K562 (cell line): ENCODE measurements around the gene SLC7A5. TPM values are rescaled to one million over a fixed set of nuclear protein-coding genes. Genes with fewer than 3 reads are reported as not detected.
A peak's percentile ranks its signal among the peaks of the same experiment; 100 is the strongest.

Source experiments
- C11orf30 ChIP-seq: fragments of 450-650 bp; IDR thresholded peaks from 2 replicates; pipeline ENCODE4 v1.6.1; 2016; ENCODE audit warnings: low read depth, mild to moderate bottlenecking
- CBX2 ChIP-seq: fragments of 200-600 bp; sonication (generic); IDR thresholded peaks from one replicate; pipeline ENCODE4 v1.6.1; 2012; ENCODE audit warnings: mild to moderate bottlenecking, low read length, inconsistent platforms; ENCODE audit not compliant: insufficient read depth, poor library complexity, severe bottlenecking
- CHD4 ChIP-seq: fragments of 200-600 bp; sonication (generic); IDR thresholded peaks from 3 replicates; pipeline ENCODE4 v1.6.1; 2012; ENCODE audit warnings: low read depth, mild to moderate bottlenecking, mixed read lengths, low read length, inconsistent platforms; ENCODE audit not compliant: insufficient read depth, insufficient replicate concordance, poor library complexity, severe bottlenecking
- DACH1 ChIP-seq: fragments of 450-650 bp; IDR thresholded peaks from 2 replicates; pipeline ENCODE4 v1.6.1; 2018; ENCODE audit not compliant: partially characterized antibody
- DDX20 ChIP-seq: fragments of 450-650 bp; IDR thresholded peaks from 2 replicates; pipeline ENCODE4 v1.6.1; 2016; ENCODE audit warnings: missing genetic modification characterization, low read depth, mild to moderate bottlenecking, missing compliant biosample characterization, moderate library complexity
- DPF2 ChIP-seq: fragments of 450-650 bp; IDR thresholded peaks from 2 replicates; pipeline ENCODE4 v1.6.1; 2016
- ESRRB ChIP-seq: fragments of 250-450 bp; sonication (Bioruptor Pico); IDR thresholded peaks from 2 replicates; pipeline ENCODE4 v1.5.0; 2020; ENCODE audit warnings: mild to moderate bottlenecking, moderate library complexity, borderline replicate concordance
- ETV1 ChIP-seq: fragments of 450-650 bp; conservative IDR thresholded peaks from 2 replicates; pipeline ENCODE4 v1.6.1; 2016; ENCODE audit warnings: missing genetic modification characterization, control low read depth, low read depth, missing compliant biosample characterization
- KAT2B ChIP-seq: IDR thresholded peaks from one replicate; pipeline ENCODE4 v1.6.1; 2012; ENCODE audit warnings: low read depth, mild to moderate bottlenecking, control low read depth, inconsistent platforms, low read length, moderate library complexity
- KDM2B ChIP-seq: fragments of 250-450 bp; sonication (Bioruptor Pico); IDR thresholded peaks from 2 replicates; pipeline ENCODE4 v1.8.0; 2021; ENCODE audit warnings: mild to moderate bottlenecking, moderate library complexity
- LEF1 ChIP-seq: fragments of 450-650 bp; IDR thresholded peaks from 2 replicates; pipeline ENCODE4 v1.6.1; 2016; ENCODE audit warnings: mild to moderate bottlenecking
- MAFF ChIP-seq: IDR thresholded peaks from 2 replicates; pipeline ENCODE4 v1.6.1; 2012; ENCODE audit warnings: low read length, improper control_type of control experiment
- MAZ ChIP-seq, 2 experiments: fragments of 450-650 bp in 1 of 2; sonication (generic) in 1 of 2; formaldehyde crosslinking; IDR thresholded peaks in 1 of 2; conservative IDR thresholded peaks in 1 of 2; 2 replicates each; pipeline versions ENCODE4 v1.4.0 to v1.5.0; 2020; ENCODE audit warnings: mild to moderate bottlenecking in 1 of 2, missing genetic modification reagents in 1 of 2
- NELFE ChIP-seq: IDR thresholded peaks from 2 replicates; pipeline ENCODE4 v1.6.1; 2011; ENCODE audit warnings: mild to moderate bottlenecking; ENCODE audit not compliant: insufficient read depth, insufficient read length
- NEUROD1 ChIP-seq: fragments of 150-350 bp; IDR thresholded peaks from 2 replicates; pipeline ENCODE4 v1.6.1; 2014; ENCODE audit warnings: borderline replicate concordance, low read length, low read depth; ENCODE audit not compliant: partially characterized antibody
- NFYB ChIP-seq: IDR thresholded peaks from 2 replicates; pipeline ENCODE4 v1.6.1; 2011; ENCODE audit warnings: mild to moderate bottlenecking, moderate library complexity; ENCODE audit not compliant: insufficient read length; ENCODE audit errors: extremely low read depth
- PHF20 ChIP-seq: fragments of 450-650 bp; IDR thresholded peaks from 2 replicates; pipeline ENCODE4 v1.6.1; 2018; ENCODE audit not compliant: partially characterized antibody
- RAD51 ChIP-seq: fragments of 450-650 bp; IDR thresholded peaks from 2 replicates; pipeline ENCODE4 v1.7.1; 2016; ENCODE audit warnings: low read depth, mild to moderate bottlenecking, borderline replicate concordance
- RFX1 ChIP-seq: fragments of 450-650 bp; IDR thresholded peaks from 2 replicates; pipeline ENCODE4 v1.6.1; 2016; ENCODE audit warnings: mild to moderate bottlenecking, moderate library complexity
- SRF ChIP-seq, 2 experiments: fragments of 250-450, 450-650 bp in 1 of 2; sonication (Bioruptor Pico) in 1 of 2; sonication (generic) in 1 of 2; formaldehyde crosslinking; IDR thresholded peaks; 2 replicates each; pipeline versions ENCODE4 v1.5.0 to v1.5.1; 2020 to 2022; ENCODE audit warnings: mild to moderate bottlenecking in 1 of 2, missing genetic modification reagents in 1 of 2
- TAF1 ChIP-seq: IDR thresholded peaks from 2 replicates; pipeline ENCODE4 v1.6.1; 2011; ENCODE audit warnings: mild to moderate bottlenecking, low read length, moderate library complexity; ENCODE audit not compliant: insufficient read depth, control insufficient read depth, severe bottlenecking; ENCODE audit errors: extremely low read depth
- ZNF23 ChIP-seq: fragments of 250-450 bp; sonication (Bioruptor Pico); IDR thresholded peaks from 2 replicates; pipeline ENCODE4 v1.4.0; 2020; ENCODE audit warnings: mild to moderate bottlenecking
- polyA plus RNA-seq, 8 experiments: library from polyadenylated mRNA; depleted of rRNA in 4 of 8; stranded (reverse) in 5 of 8; unstranded in 3 of 8; fragments of >200 nt; fragmentation: Nextera tagmentation in 2 of 8; fragmentation: Illumina TruSeq in 1 of 8; extraction: Ambion mirVana in 2 of 8; extraction: Trizol in 1 of 8; gene quantifications; 2 replicates each; pipeline versions ENCODE4 v1.2.1 to v1.2.3, GENCODE V29; 2011 to 2014; ENCODE audit warnings: inconsistent platforms in 1 of 8, missing spikeins in 1 of 8
- total RNA-seq, 7 experiments: library from RNA; depleted of rRNA in 6 of 7; stranded (reverse); fragments of >200 nt in 6 of 7; fragmentation: Illumina TruSeq in 2 of 7; extraction: Trizol in 2 of 7; gene quantifications; 2 replicates each; pipeline versions ENCODE4 v1.2.1 to v1.2.3, GENCODE V29; 2011 to 2021; ENCODE audit warnings: low replicate concordance in 1 of 7
- TF ChIP-seq, protein P1 (sequence below): IDR thresholded peaks from 2 replicates; pipeline ENCODE4 v1.6.1; 2011; ENCODE audit not compliant: insufficient read length; ENCODE audit errors: extremely low read depth
- TF ChIP-seq, protein P2 (sequence below): fragments of 250-450 bp; sonication (Bioruptor Pico); IDR thresholded peaks from 2 replicates; pipeline ENCODE4 v1.6.1; 2021; ENCODE audit warnings: mild to moderate bottlenecking
- TF ChIP-seq, protein P3 (sequence below): sonication (generic); formaldehyde crosslinking; IDR thresholded peaks from 2 replicates; pipeline ENCODE4 v1.5.0; 2020; ENCODE audit warnings: missing genetic modification reagents

The SLC7A5 gene
- total and polyA plus RNA-seq, 9 of the 15 experiments (the other 6 are each of a cell fraction or from before 2014, with no cell fraction given): 1.9 to 220 (median 18.6) TPM

DNA sequence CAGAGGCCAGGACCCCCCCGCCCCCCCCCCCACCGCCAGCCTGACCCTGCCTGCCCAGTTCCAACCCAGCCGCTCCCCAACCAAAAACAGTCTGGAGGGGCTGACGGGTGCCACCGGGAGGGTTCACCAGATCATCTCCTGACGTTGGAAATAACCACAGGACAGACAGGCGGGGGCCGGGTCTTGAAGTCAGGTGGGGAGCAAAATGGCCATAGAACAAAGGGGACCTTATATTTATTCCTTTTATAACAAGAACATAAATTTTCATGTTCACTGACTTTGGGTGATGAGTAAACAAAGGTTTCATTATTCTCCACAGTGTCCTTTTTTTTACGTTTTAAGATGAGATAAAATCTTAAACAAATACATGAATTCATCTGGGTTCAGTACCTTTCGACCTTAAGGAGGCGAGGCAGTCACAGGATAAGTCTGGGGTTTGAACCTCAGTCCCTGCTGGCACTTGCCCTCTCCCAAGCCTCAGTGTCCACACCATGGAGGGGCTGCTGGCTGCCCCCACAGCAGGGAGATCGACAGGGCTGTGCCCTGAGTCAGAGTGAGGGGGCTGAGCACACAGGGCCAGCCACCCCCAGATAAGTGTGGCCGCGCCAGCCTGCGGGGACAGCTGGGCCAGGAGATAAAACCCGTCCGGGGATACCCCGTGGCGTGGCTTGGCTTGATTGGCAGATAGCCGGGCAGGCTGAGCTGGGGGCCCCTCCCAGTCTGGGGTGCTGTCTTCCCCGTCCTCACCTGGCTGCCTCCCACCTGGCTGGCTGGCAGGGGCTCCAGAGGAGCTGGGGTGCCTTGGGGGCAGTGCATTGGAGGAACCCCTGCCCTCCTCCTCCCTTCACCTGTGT is 15.0 kb downstream of the SLC7A5 start (continued):
- TF ChIP-seq TAF1: peak; percentile 50
- peak in 1 of 2 experiments; percentile 48; a peak in 1 of 4 replicates for TF ChIP-seq SRF (CRISPR knock-in tag; IDR thresholded peaks at IDR 0.05)
- peak; percentile 100 for TF ChIP-seq DPF2
- TF ChIP-seq KAT2B: no peak
- TF ChIP-seq, protein P1, sequence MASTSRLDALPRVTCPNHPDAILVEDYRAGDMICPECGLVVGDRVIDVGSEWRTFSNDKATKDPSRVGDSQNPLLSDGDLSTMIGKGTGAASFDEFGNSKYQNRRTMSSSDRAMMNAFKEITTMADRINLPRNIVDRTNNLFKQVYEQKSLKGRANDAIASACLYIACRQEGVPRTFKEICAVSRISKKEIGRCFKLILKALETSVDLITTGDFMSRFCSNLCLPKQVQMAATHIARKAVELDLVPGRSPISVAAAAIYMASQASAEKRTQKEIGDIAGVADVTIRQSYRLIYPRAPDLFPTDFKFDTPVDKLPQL: no peak
- TF ChIP-seq, protein P2, sequence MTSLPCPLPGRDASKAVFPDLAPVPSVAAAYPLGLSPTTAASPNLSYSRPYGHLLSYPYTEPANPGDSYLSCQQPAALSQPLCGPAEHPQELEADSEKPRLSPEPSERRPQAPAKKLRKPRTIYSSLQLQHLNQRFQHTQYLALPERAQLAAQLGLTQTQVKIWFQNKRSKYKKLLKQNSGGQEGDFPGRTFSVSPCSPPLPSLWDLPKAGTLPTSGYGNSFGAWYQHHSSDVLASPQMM: no peak
- TF ChIP-seq MAFF: no peak
- TF ChIP-seq KDM2B (CRISPR knock-in tag): no peak
- TF ChIP-seq DACH1: peak; percentile 89
- no peak for TF ChIP-seq RFX1
- peak; percentile 20 for TF ChIP-seq CHD4
- no peak for TF ChIP-seq DDX20 (tag)
- no peak for TF ChIP-seq PHF20
- 0 out of 2 replicates have a peak, but pooled peaks have one; percentile 4 for TF ChIP-seq ETV1 (tag)
- TF ChIP-seq MAZ (CRISPR knock-in tag; conservative IDR thresholded peaks at IDR 0.05 in 1 of 2, IDR thresholded peaks at IDR 0.05 in 1 of 2): peak; percentile 97 to 98
- TF ChIP-seq CBX2: no peak
- TF ChIP-seq LEF1: peak; percentile 94
- no peak for TF ChIP-seq NFYB
- no peak for TF ChIP-seq NELFE
- TF ChIP-seq, protein P3, sequence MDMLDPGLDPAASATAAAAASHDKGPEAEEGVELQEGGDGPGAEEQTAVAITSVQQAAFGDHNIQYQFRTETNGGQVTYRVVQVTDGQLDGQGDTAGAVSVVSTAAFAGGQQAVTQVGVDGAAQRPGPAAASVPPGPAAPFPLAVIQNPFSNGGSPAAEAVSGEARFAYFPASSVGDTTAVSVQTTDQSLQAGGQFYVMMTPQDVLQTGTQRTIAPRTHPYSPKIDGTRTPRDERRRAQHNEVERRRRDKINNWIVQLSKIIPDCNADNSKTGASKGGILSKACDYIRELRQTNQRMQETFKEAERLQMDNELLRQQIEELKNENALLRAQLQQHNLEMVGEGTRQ: no peak
- TF ChIP-seq C11orf30: peak; percentile 20; the same call in 1 of the 2 replicates
- 0 out of 2 replicates have a peak, but pooled peaks have one; percentile 21 for TF ChIP-seq ZNF23 (CRISPR knock-in tag)
- TF ChIP-seq NEUROD1: peak; percentile 98
- no peak for TF ChIP-seq ESRRB (CRISPR knock-in tag)
- peak; percentile 55; the same call in 1 of the 2 replicates for TF ChIP-seq RAD51
